ENCODE measurements around the gene BORCS6. TPM values are rescaled to one million over a fixed set of nuclear protein-coding genes. Genes with fewer than 3 reads are reported as not detected.
A peak's percentile ranks its signal among the peaks of the same experiment; 100 is the strongest.

Gene BORCS6
- total and polyA plus RNA-seq, 2 donors from 2014 or later = 8.6 to 15.4 TPM

GRCh38 chr17:8138672-8139371, 51.2 kb downstream of the BORCS6 start:
- peaks cover 0 to 35% (median 29%) of the 10 kb centered on the region in 3 donors for H3K36me3 ChIP-seq (ENCODE audit: control insufficient read depth in 2 of 3, insufficient read depth in 3 of 3, low read length in 3 of 3)
- no peaks in the 10 kb centered on the region for H3K9me3 ChIP-seq (ENCODE audit: control insufficient read depth in 2 of 3, insufficient read depth in 1 of 3, low read length in 3 of 3)
- H3K27ac ChIP-seq (ENCODE audit: low read depth in 2 of 2, low read length in 2 of 2) = peak overlapping the region; percentile 63 to 91
- H3K4me1 ChIP-seq (ENCODE audit: control insufficient read depth in 2 of 3, insufficient read depth in 2 of 3, low read depth in 1 of 3, low read length in 3 of 3) = peaks cover 0 to 11% (median 5%) of the 10 kb centered on the region in 3 donors
- intact Hi-C loops (cut with DNase I) = no loop called here
- peak overlapping the region; percentile 10 to 77 (median 45) for H3K9ac ChIP-seq (ENCODE audit: low read length in 3 of 3)
- FAIRE-seq (peak; percentile 97), DNase-seq (peak; percentile 98 to 99 (median 99))
- H3K27me3 ChIP-seq (ENCODE audit: control insufficient read depth, insufficient read depth, low read length) = no peaks in the 10 kb centered on the region
- peak overlapping the region; percentile 24 to 88 (median 50) for H3K4me3 ChIP-seq (ENCODE audit: low read length in 3 of 3)
- TF ChIP-seq CTCF (IDR thresholded peaks at IDR 0.05; ENCODE audit: borderline replicate concordance, extremely low read depth, insufficient read depth) = peak; percentile 80

GRCh38 chr17:8138374-8138671, 51.7 kb downstream of the BORCS6 start:
- Histone ChIP-seq H3K4me3 (ENCODE audit: low read length in 3 of 3) (peak overlapping the region; percentile 8 to 74 (median 44)), H3K4me1 (ENCODE audit: control insufficient read depth in 2 of 3, insufficient read depth in 2 of 3, low read depth in 1 of 3, low read length in 3 of 3) (peaks cover 0 to 11% (median 5%) of the 10 kb centered on the region in 3 donors), H3K9me3 (ENCODE audit: control insufficient read depth in 2 of 3, insufficient read depth in 1 of 3, low read length in 3 of 3) (no peaks in the 10 kb centered on the region), H3K27ac (ENCODE audit: low read depth in 2 of 2, low read length in 2 of 2) (peak overlapping the region; percentile 63 to 91), H3K27me3 (ENCODE audit: control insufficient read depth, insufficient read depth, low read length) (no peaks in the 10 kb centered on the region), H3K9ac (ENCODE audit: low read length in 3 of 3) (peak overlapping the region; percentile 38 to 73 (median 45)), H3K36me3 (ENCODE audit: control insufficient read depth in 2 of 3, insufficient read depth in 3 of 3, low read length in 3 of 3) (peaks cover 0 to 30% (median 27%) of the 10 kb centered on the region in 3 donors)
- FAIRE-seq (no peak), DNase-seq (no peak)
- TF ChIP-seq CTCF (IDR thresholded peaks at IDR 0.05; ENCODE audit: borderline replicate concordance, extremely low read depth, insufficient read depth) = no peak
- intact Hi-C loops (cut with DNase I) = no loop called here

Small RNA genes within 50 kb of the gene (microRNA-seq; reads per million reads assigned to microRNA genes)
- gene MIR4521 (2.7 reads per million), gene MIR6883 (not detected)

Other genes starting within 250 kb of the BORCS6 start
- gene GUCY2D, start 187.6 kb downstream of the BORCS6 start, total RNA-seq = 0.19 TPM
- gene GUCY2D, start 187.6 kb downstream of the BORCS6 start, polyA plus RNA-seq (ENCODE audit: insufficient read depth, low read depth, low replicate concordance) = 0.24 TPM
- gene ALOX15B, start 151.1 kb downstream of the BORCS6 start, total RNA-seq = 8.0 TPM
- gene ALOX15B, start 151.1 kb downstream of the BORCS6 start, polyA plus RNA-seq (ENCODE audit: insufficient read depth, low read depth, low replicate concordance) = 0.15 TPM
- gene ALOX12B, start 102.5 kb downstream of the BORCS6 start, total RNA-seq = not detected
- not detected for gene ALOX12B, start 102.5 kb downstream of the BORCS6 start, polyA plus RNA-seq (ENCODE audit: insufficient read depth, low read depth, low replicate concordance)
- gene ALOXE3, start 71.7 kb downstream of the BORCS6 start, total RNA-seq = not detected
- gene ALOXE3, start 71.7 kb downstream of the BORCS6 start, polyA plus RNA-seq (ENCODE audit: insufficient read depth, low read depth, low replicate concordance) = not detected
- 0.25 TPM for gene HES7, start 66.1 kb downstream of the BORCS6 start, total RNA-seq
- gene HES7, start 66.1 kb downstream of the BORCS6 start, polyA plus RNA-seq (ENCODE audit: insufficient read depth, low read depth, low replicate concordance) = not detected
- 161 TPM for gene PER1, start 37.8 kb downstream of the BORCS6 start, total RNA-seq
- 25.2 TPM for gene PER1, start 37.8 kb downstream of the BORCS6 start, polyA plus RNA-seq (ENCODE audit: insufficient read depth, low read depth, low replicate concordance)
- gene VAMP2, start 27.2 kb downstream of the BORCS6 start, total RNA-seq = 107 TPM
- 124 TPM for gene VAMP2, start 27.2 kb downstream of the BORCS6 start, polyA plus RNA-seq (ENCODE audit: insufficient read depth, low read depth, low replicate concordance)
- gene TMEM107, start 13.8 kb downstream of the BORCS6 start, total RNA-seq = 23.4 TPM
- 24.6 TPM for gene TMEM107, start 13.8 kb downstream of the BORCS6 start, polyA plus RNA-seq (ENCODE audit: insufficient read depth, low read depth, low replicate concordance)
- gene AURKB, start 20.4 kb upstream of the BORCS6 start, total RNA-seq = 2.8 TPM
- 0.43 TPM for gene AURKB, start 20.4 kb upstream of the BORCS6 start, polyA plus RNA-seq (ENCODE audit: insufficient read depth, low read depth, low replicate concordance)
- gene CTC1, start 57.9 kb upstream of the BORCS6 start, total RNA-seq = 57.2 TPM
- gene CTC1, start 57.9 kb upstream of the BORCS6 start, polyA plus RNA-seq (ENCODE audit: insufficient read depth, low read depth, low replicate concordance) = 12.2 TPM
- gene PFAS, start 59.1 kb upstream of the BORCS6 start, total RNA-seq = 49.5 TPM
- gene PFAS, start 59.1 kb upstream of the BORCS6 start, polyA plus RNA-seq (ENCODE audit: insufficient read depth, low read depth, low replicate concordance) = 7.6 TPM
- 20.1 TPM for gene RANGRF, start 98.5 kb upstream of the BORCS6 start, total RNA-seq
- 91.8 TPM for gene RANGRF, start 98.5 kb upstream of the BORCS6 start, polyA plus RNA-seq (ENCODE audit: insufficient read depth, low read depth, low replicate concordance)
- 11.1 TPM for gene SLC25A35, start 105.2 kb upstream of the BORCS6 start, total RNA-seq
- 17.2 TPM for gene SLC25A35, start 105.2 kb upstream of the BORCS6 start, polyA plus RNA-seq (ENCODE audit: insufficient read depth, low read depth, low replicate concordance)
- gene ARHGEF15, start 120.1 kb upstream of the BORCS6 start, total RNA-seq = 27.8 TPM
- gene ARHGEF15, start 120.1 kb upstream of the BORCS6 start, polyA plus RNA-seq (ENCODE audit: insufficient read depth, low read depth, low replicate concordance) = 14.0 TPM
- gene ODF4, start 149.7 kb upstream of the BORCS6 start, total RNA-seq = not detected
- gene ODF4, start 149.7 kb upstream of the BORCS6 start, polyA plus RNA-seq (ENCODE audit: insufficient read depth, low read depth, low replicate concordance) = not detected
- gene RPL26, start 193.0 kb upstream of the BORCS6 start, total RNA-seq = 1,267 TPM
- gene RPL26, start 193.0 kb upstream of the BORCS6 start, polyA plus RNA-seq (ENCODE audit: insufficient read depth, low read depth, low replicate concordance) = 2,696 TPM
- gene RNF222, start 207.6 kb upstream of the BORCS6 start, total RNA-seq = not detected
- not detected for gene RNF222, start 207.6 kb upstream of the BORCS6 start, polyA plus RNA-seq (ENCODE audit: insufficient read depth, low read depth, low replicate concordance)
- gene NDEL1, start 245.7 kb upstream of the BORCS6 start, total RNA-seq = 66.1 TPM
- gene NDEL1, start 245.7 kb upstream of the BORCS6 start, polyA plus RNA-seq (ENCODE audit: insufficient read depth, low read depth, low replicate concordance) = 17.9 TPM

Data from kidney (tissue), 14 donors.